ENCODE measurements around the gene GALT. TPM values are rescaled to one million over a fixed set of nuclear protein-coding genes. Genes with fewer than 3 reads are reported as not detected.

The GALT gene
- total and polyA plus RNA-seq, 2 of the 13 experiments (the other 11 are each of a cell fraction or from before 2014, with no cell fraction given), result 40.4 to 46.3 TPM

DNA sequence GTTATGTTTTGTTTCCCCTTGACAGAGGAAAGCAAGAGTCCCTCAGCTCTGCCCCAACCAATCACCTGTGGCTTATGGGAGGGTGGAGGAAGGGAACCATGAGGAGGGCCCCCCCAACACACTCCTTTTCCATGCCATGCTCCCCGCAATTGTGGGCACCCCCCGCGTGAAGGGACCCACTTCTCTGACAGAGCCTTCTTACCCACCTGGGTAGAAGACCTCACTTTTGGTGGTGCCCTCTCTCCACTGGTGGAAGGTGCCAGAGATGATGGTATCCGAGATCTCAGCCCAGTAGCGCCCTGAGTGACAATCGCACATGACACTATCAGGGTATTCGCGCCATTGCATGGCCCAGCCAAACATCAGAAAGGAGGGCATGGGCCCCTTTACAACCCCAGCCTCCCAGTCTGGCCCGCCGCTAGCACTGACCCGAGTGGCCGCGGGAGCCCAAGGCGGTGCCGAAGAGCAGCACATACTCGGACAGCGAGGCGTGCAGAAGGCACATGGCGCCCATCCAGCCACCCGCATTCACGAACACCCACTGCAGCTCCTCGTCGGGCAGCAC lies 9.6 kb upstream of the GALT start:
- Histone ChIP-seq H3K36me3 (replicated peaks in 1 of 2; ENCODE audit: control insufficient read depth in 1 of 2, insufficient read depth in 2 of 2, low read length in 2 of 2) (peaks cover 3 to 4% of the 10 kb centered on the region in 2 experiments; a peak in 3 of 5 replicates), H3K4me2 (ENCODE audit: low read depth, low read length) (peak overlapping the region; percentile 99), H3K9ac (ENCODE audit: insufficient read depth, low read depth, low read length) (peak overlapping the region; percentile 77), H3K4me1 (ENCODE audit: insufficient read depth, low read length) (peaks cover 54% of the 10 kb centered on the region), H2AFZ (ENCODE audit: low read length) (no peak overlapping the region), H3K27ac (ENCODE audit: extremely low read length, insufficient read depth, low read length) (peak overlapping the region; percentile 70), H3K27me3 (ENCODE audit: control insufficient read depth in 1 of 2, insufficient read depth in 2 of 2, low read length in 2 of 2) (no peaks in the 10 kb centered on the region; a peak in 1 of 5 replicates), H3K4me3 (replicated peaks in 1 of 3; ENCODE audit: insufficient read depth in 1 of 3, low read depth in 2 of 3, low read length in 3 of 3) (peak overlapping the region; percentile 66 to 91 (median 86)), H4K20me1 (ENCODE audit: insufficient read depth, low read length) (no peaks in the 10 kb centered on the region), H3K79me2 (ENCODE audit: insufficient read depth, low read length) (peaks cover 14% of the 10 kb centered on the region), H3K9me3 (ENCODE audit: low read length) (no peaks in the 10 kb centered on the region)
- no peak for DNase-seq (ENCODE audit: low spot score)
- BruUV-seq (replicated peaks), result no TSS peak
- in situ Hi-C loops (cut with HindIII; ENCODE audit: extremely low pct_ligation_motif_present, low pct_unique_long_range_greater_than_20kb) (no loop called here), intact Hi-C loops (cut with micrococcal nuclease; ENCODE audit: unreplicated experiment) (no loop called here)
- ChIA-PET POLR2A (interaction anchor here (0.8 to 6.9 kb wide), 11 partner anchors 9 to 435 kb away, joined by 3 to 100 read pairs (median 10); partner anchors contain the start of genes DCTN3, GALT, IL11RA and MYORG), CTCF (ENCODE audit: low intra/inter-chr PET ratio, low total read pairs) (interaction anchor here (1.3 kb wide), 1 partner anchor 10 kb away, joined by 5 read pairs; the partner anchor contains the start of gene GALT)
- no peak for FAIRE-seq
- WGBS (ENCODE audit: low lambda C conversion rate), result 10% methylated on average over 3 of the region's 23 CpGs
- ATAC-seq, result peak; percentile 21
- TF ChIP-seq FOXM1 (CRISPR knock-in tag; IDR thresholded peaks at IDR 0.05) (0 out of 2 replicates have a peak, but pooled peaks have one; percentile 8), HIC2 (CRISPR knock-in tag; IDR thresholded peaks at IDR 0.05; ENCODE audit: low read depth) (peak; percentile 24; the same call in 1 of the 2 replicates), ZNF280B (CRISPR knock-in tag; IDR thresholded peaks at IDR 0.05; ENCODE audit: borderline replicate concordance) (peak; percentile 79), IRX3 (CRISPR knock-in tag; IDR thresholded peaks at IDR 0.05; ENCODE audit: borderline replicate concordance, low read depth) (no peak), RCOR2 (CRISPR knock-in tag; IDR thresholded peaks at IDR 0.05) (no peak), ZNF746 (CRISPR knock-in tag; IDR thresholded peaks at IDR 0.05) (peak; percentile 39; the same call in 1 of the 2 replicates), ZNF709 (CRISPR knock-in tag; IDR thresholded peaks at IDR 0.05) (peak; percentile 91; the same call in 1 of the 2 replicates), ZNF44 (CRISPR knock-in tag; IDR thresholded peaks at IDR 0.05) (0 out of 2 replicates have a peak, but pooled peaks have one; percentile 75), ZNF160 (CRISPR knock-in tag; IDR thresholded peaks at IDR 0.05) (0 out of 2 replicates have a peak, but pooled peaks have one; percentile 41), ZNF883 (CRISPR knock-in tag; IDR thresholded peaks at IDR 0.05; ENCODE audit: not compliant biosample characterization) (peak; percentile 79)
- TF ChIP-seq, protein P1, sequence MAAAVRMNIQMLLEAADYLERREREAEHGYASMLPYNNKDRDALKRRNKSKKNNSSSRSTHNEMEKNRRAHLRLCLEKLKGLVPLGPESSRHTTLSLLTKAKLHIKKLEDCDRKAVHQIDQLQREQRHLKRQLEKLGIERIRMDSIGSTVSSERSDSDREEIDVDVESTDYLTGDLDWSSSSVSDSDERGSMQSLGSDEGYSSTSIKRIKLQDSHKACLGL (CRISPR knock-in tag; IDR thresholded peaks at IDR 0.05), result peak; percentile 86; the same call in 1 of the 2 replicates
- TF ChIP-seq, protein P2, sequence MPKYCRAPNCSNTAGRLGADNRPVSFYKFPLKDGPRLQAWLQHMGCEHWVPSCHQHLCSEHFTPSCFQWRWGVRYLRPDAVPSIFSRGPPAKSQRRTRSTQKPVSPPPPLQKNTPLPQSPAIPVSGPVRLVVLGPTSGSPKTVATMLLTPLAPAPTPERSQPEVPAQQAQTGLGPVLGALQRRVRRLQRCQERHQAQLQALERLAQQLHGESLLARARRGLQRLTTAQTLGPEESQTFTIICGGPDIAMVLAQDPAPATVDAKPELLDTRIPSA (CRISPR knock-in tag; IDR thresholded peaks at IDR 0.05; ENCODE audit: borderline replicate concordance), result 0 out of 2 replicates have a peak, but pooled peaks have one; percentile 8
- TF ChIP-seq, protein P3, sequence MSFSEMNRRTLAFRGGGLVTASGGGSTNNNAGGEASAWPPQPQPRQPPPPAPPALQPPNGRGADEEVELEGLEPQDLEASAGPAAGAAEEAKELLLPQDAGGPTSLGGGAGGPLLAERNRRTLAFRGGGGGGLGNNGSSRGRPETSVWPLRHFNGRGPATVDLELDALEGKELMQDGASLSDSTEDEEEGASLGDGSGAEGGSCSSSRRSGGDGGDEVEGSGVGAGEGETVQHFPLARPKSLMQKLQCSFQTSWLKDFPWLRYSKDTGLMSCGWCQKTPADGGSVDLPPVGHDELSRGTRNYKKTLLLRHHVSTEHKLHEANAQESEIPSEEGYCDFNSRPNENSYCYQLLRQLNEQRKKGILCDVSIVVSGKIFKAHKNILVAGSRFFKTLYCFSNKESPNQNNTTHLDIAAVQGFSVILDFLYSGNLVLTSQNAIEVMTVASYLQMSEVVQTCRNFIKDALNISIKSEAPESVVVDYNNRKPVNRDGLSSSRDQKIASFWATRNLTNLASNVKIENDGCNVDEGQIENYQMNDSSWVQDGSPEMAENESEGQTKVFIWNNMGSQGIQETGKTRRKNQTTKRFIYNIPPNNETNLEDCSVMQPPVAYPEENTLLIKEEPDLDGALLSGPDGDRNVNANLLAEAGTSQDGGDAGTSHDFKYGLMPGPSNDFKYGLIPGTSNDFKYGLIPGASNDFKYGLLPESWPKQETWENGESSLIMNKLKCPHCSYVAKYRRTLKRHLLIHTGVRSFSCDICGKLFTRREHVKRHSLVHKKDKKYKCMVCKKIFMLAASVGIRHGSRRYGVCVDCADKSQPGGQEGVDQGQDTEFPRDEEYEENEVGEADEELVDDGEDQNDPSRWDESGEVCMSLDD (CRISPR knock-in tag; IDR thresholded peaks at IDR 0.05; ENCODE audit: borderline replicate concordance), result peak; percentile 19; the same call in 1 of the 2 replicates

Data from HepG2 (cell line).